GM18870 (cell line): ENCODE results near the gene CD38.
A peak's percentile ranks its signal among the peaks of the same experiment; 100 is the strongest.
"Not testable (repeated sequence)": the region's sequence is repeated elsewhere in the genome, so short reads cannot be mapped to it uniquely, and the experiment has no call there.

Source experiments
- ATAC-seq: cut with Tn5 transposase; IDR thresholded peaks from one replicate; pipeline ENCODE4 v1.9.1; 2021; ENCODE audit warnings: moderate library complexity; ENCODE audit not compliant: unreplicated experiment

Gene CD38

GRCh38 chr4:15794905-15795304, 16.8 kb downstream of the CD38 start:
- peak; percentile 57 for ATAC-seq

DNA sequence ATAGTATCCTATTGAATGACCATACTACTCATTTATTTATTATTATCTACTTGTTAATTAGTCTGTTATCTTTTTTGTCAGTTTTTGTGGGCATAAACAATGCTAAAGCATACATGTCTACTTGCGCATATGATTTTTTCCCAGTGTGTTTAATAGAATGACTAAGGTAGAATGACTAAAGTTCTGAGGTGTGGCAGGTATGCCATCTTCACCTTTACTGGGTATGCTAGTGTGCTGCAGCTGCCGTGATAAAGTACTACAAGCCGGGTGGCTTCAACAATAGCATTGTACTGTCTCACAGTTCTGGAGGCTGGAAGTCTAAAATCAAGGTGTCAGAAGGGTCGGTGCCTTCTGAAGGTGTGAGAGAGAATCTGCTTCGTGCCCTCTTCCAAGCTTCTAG, 19.2 kb downstream of the CD38 start:
- ATAC-seq = no peak

- no peak for ATAC-seq
These were observed 21.0 kb downstream of the CD38 start for GRCh38 chr4:15799141-15799540.

DNA sequence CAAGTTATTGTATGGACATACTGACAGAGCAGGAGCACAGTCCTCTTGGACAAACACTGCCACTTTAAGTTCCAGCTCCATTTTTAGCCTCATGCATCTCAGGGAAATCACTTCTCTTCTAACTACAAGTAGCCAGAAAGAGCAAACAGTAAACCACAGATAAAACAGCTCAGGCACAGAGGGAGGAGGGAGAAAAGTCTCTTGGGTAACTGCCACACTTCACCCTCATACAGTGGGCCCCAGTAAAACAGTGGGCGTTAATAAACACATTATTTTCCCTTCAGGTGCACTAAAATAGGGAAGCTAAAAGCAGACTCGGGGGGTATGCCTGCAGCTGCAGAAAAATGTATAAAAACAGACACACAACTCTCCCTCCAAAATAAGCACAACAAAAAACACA, 21.6 kb downstream of the CD38 start:
- no peak for ATAC-seq

- not testable (repeated sequence) for ATAC-seq
These were observed 24.4 kb downstream of the CD38 start for GRCh38 chr4:15802497-15802896.

- peak; percentile 41 for ATAC-seq
These were observed 27.7 kb downstream of the CD38 start for GRCh38 chr4:15805583-15806517.

DNA sequence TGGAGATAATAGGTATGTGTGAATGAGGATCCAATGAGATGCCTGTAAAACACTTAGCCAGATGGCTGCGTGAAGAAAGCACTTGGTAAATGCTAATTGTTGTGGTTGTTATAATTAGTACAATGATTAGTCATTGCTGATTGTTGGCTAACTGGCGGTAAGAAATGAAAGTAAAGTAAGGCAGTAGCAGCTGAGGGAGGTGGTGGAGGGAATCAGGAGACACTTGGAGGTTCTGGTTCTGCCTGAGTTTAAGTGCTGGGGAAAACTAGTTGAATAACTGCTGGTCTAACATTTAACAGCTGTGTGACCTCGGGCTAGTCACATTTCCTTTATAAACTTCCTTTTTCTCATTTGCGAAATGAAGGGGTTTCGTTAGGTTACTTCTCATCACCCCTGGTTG, 30.9 kb downstream of the CD38 start:
- ATAC-seq = peak; percentile 87

DNA sequence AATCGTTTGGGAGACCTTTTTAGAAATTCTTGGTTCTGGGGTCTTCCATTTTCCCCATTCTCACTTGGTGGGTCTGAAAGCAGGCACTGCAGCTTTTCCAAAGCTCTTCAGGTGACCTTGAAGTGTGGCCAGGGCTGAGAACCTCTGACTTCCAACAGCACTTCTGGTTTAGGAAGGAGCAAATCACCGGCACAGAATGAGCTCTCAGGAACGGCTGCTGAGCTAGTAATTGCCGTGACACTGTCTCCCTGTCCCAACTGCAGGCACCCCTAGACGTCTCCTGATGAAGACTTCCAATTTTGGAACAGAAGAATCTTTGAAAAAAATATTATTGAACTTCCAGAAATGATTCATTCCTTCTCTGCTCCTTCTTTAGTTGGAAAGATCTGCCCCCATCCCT, 31.3 kb downstream of the CD38 start:
- ATAC-seq = peak; percentile 4

- ATAC-seq = no peak
These were observed 33.7 kb downstream of the CD38 start for GRCh38 chr4:15811703-15812337.

- ATAC-seq = no peak
These were observed 54.7 kb downstream of the CD38 start for GRCh38 chr4:15832523-15833451.

- no peak for ATAC-seq
These were observed 55.7 kb downstream of the CD38 start for GRCh38 chr4:15833801-15834200.

DNA sequence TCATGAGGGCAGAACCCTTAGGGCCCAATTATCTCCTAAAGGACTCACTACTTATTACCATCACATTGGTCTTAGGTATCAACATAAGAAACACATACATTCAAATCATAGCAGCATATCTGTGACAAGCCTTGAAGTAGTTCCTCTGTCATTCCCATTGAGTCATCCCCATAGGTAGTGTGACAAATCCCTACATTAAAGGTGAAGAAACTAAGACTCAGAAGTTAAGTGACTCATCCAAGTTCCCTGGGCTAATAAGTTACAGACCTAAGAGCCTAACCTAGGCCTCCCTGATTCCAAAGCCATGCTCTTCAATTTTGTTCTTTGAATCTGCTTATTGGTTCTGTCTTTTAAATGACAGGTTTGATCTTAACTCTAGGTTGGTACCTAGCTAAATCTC, 58.2 kb downstream of the CD38 start:
- peak; percentile 80 for ATAC-seq

DNA sequence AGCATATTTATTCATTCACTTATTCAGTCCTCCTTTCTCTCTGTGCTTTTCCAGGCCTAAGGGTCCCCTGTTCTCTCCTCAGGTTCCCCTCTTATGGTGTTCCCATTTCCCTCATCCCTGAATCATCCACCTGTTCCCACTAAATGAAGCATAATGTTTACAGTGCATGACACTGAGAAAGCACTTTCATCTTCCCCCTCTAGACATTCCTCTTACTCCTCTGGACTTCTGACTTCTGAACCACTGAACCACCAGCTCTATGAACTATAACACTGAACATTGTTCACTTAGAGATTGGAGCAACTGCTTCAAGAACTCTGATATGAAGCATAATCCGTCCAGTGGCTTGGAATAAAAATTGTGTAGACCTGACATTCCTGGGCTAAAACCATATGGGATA, 59.5 kb downstream of the CD38 start:
- ATAC-seq = no peak

DNA sequence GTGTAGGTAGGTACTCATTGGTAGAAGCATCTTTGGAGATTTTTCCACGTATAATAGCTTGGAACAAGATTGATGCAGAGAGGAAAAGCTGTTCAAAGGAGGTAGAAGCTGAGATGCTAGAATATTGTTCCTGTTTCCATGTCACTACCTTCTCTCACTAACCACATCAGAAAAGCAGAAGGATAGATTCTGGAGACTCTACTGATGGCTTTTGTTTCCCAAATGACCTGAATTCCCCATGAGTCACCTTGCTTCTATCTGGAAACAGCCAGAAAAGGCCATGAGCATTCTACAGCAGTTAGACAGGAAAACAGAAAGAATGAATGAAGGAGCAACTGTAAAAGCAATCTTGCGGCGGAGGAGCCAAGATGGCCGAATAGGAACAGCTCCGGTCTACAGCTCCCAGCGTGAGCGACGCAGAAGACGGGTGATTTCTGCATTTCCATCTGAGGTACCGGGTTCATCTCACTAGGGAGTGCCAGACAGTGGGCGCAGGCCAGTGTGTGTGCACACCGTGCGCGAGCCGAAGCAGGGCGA, 63.1 kb downstream of the CD38 start:
- not testable (repeated sequence) for ATAC-seq

DNA sequence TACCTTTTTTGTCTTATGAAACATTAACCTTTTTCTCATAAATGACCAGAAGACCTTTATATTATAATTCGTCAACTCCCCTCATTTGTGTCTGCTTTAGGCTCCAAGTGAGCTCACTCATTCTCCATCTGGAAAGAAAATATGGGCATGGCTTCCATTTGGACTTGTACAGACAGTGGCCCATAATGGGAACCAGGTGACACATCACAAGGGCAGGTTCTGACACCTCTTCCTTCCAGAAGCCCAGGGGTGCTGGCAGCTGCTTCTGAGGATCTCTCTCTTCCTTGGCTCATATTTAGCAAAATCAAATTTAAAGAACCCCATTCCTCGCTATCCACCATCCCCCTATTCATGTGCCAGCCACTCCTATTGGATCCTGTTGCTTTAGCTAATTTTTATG, 69.6 kb downstream of the CD38 start:
- no peak for ATAC-seq

DNA sequence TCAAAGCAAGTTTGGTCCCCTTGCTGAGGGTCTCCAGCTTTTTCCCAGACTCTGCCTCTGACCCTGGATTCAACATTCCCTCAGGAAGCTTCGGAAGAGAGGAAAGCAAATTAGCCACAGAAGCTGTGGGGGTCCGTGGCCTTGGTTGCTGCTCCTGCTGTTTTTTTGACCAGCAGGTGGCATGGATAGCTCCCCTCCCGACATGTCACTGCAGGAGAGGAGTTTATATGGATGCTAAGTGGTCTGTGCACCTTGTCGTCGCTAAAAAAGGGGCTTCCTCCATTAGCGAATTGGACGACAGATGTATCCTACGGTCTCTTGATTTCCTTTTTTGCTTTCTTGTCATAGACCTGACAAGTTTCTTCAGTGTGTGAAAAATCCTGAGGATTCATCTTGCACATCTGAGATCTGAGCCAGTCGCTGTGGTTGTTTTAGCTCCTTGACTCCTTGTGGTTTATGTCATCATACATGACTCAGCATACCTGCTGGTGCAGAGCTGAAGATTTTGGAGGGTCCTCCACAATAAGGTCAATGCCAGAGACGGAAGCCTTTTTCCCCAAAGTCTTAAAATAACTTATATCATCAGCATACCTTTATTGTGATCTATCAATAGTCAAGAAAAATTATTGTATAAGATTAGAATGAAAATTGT, 70.2 kb downstream of the CD38 start:
- ATAC-seq = no peak

DNA sequence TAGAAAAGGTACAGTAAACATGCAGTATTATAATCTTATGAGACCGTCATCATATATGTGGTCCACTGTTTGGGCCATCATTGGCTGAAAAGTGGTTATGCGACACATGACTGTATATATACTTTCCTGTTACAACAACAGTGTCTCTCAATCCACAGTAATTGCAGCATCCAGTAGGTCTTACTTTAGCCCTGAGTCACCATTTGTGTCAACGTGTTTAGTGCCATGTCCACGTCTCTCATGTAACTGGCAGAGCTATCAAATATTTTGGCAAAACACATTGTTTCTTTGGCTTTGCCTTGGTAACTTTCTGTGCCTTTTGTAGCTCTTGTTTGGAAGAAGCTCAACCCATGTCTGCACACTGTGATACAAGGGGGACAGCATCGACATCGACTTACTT, 73.8 kb downstream of the CD38 start:
- no peak for ATAC-seq

DNA sequence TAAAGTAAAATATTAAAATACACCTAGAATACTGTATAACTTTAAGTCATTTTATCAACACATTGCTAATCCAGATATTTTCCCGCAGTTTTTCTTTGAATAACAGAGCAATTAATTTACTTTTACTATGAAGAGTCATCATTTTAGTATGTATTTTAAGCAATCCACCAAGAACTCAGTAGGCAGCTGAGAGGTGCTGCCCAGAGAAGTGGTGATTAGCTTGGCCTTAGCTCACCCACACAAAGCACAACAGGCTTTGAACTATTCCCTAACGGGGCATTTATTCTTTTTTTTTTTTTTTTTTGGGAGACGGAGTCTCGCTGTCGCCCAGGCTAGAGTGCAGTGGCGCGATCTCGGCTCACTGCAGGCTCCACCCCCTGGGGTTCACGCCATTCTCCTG, 74.4 kb downstream of the CD38 start:
- no peak for ATAC-seq

GRCh38 chr4:15853345-15853744, 75.2 kb downstream of the CD38 start:
- ATAC-seq = no peak

DNA sequence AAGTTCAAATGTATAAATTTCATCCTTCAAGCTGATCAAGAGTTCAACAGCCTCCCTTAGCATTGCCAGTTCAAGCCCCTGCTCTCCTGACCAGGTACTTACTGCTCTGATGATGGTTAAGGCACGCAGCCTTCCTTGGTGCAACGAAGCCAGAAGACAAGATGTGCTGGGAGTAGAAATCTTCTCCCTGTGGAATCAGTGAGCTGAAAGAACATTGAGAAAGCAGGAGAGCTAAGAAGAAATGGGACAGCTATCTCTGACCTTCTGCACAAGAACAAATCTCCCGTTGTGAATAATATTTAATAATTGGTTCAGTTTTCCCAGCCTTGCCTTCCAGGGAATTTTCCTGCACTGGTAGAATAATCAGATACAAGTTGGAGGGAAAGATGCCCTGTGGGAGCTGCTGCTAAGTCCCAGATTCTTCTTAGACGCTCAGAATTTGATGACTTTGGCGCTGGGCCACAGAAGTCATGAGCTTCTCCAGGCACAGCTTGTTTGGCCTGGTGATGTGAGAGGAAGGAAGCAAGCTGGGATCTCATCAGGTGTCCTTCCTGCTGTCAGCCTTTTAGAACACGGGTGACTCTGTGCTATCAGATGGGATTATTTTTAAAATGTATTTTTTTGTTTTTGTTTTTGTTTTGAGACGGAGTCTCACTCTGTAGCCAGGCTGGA, 77.8 kb downstream of the CD38 start:
- ATAC-seq = no peak
